Sigmoid colon (tissue), 7 donors: Measurements from ENCODE around the gene ZNF521. TPM values are rescaled to one million over a fixed set of nuclear protein-coding genes. Genes with fewer than 3 reads are reported as not detected.

Experiments
- DNase-seq: peaks from one replicate; pipeline ENCODE4 v3.0.0-alpha.2; 2019
- H3K27ac ChIP-seq, 4 donors: fragments of 200-600 bp; sonication (generic); one replicate each; pipeline ENCODE4 v1.5.1; 2016 to 2019; ENCODE audit warnings: mild to moderate bottlenecking in 1 of 4
- H3K27me3 ChIP-seq, 3 donors: fragments of 200-600 bp; sonication (generic); one replicate each; pipeline ENCODE4 v1.5.1; 2019; ENCODE audit warnings: mild to moderate bottlenecking in 1 of 3
- H3K36me3 ChIP-seq, 4 donors: fragments of 200-600 bp; sonication (generic); one replicate each; pipeline ENCODE4 v1.5.1; 2016 to 2019
- H3K4me1 ChIP-seq, 4 donors: fragments of 200-600 bp; sonication (generic); one replicate each; pipeline ENCODE4 v1.5.1; 2017 to 2019
- H3K4me3 ChIP-seq, 4 donors: fragments of 200-600 bp; sonication (generic); one replicate each; pipeline ENCODE4 v1.5.1; 2017 to 2019; ENCODE audit warnings: mild to moderate bottlenecking in 2 of 4, moderate library complexity in 1 of 4
- H3K9me3 ChIP-seq, 4 donors: fragments of 200-600 bp in 3 of 4; sonication (generic) in 3 of 4; one replicate each; pipeline versions ENCODE4 v1.5.1 to v1.6.1; 2013 to 2019
- CTCF ChIP-seq, 4 experiments: fragments of 450-650 bp in 3 of 4; fragments of 200-600 bp in 1 of 4; IDR thresholded peaks; one replicate each; pipeline ENCODE4 v1.5.1; 2016 to 2019; ENCODE audit warnings: antibody characterized with exemption in 4 of 4, mild to moderate bottlenecking in 3 of 4, moderate library complexity in 2 of 4
- EP300 ChIP-seq, 4 donors: sonication (generic); formaldehyde crosslinking; IDR thresholded peaks; one replicate each; pipeline ENCODE4 v1.6.1; 2017; ENCODE audit warnings: antibody characterized with exemption in 4 of 4
- POLR2A ChIP-seq, 2 donors: fragments of 450-650 bp; IDR thresholded peaks; one replicate each; pipeline ENCODE4 v1.6.1; 2016; ENCODE audit warnings: antibody characterized with exemption in 2 of 2, mild to moderate bottlenecking in 2 of 2, moderate library complexity in 2 of 2
- POLR2AphosphoS5 ChIP-seq, 4 donors: sonication (generic); formaldehyde crosslinking; IDR thresholded peaks; one replicate each; pipeline ENCODE4 v1.6.1; 2017; ENCODE audit warnings: antibody characterized with exemption in 4 of 4
- WGBS, 2 donors: extraction: QIAGEN DNeasy Blood & Tissue Kit; methylation state at CpG; one replicate each; pipeline ENCODE4 v1.1.7; 2013; 5-methylcytosine and 5-hydroxymethylcytosine counted together
- intact Hi-C: fragments of 100-400 bp; cut with DNase I; formaldehyde crosslinking; loops from one replicate; pipeline ENCODE4 v1.15.1; 2023
- polyA plus RNA-seq, 3 donors: library from polyadenylated mRNA; stranded (reverse); fragments of 200-250 nt; gene quantifications; one replicate each; pipeline ENCODE4 v1.2.3, GENCODE V29; 2013
- total RNA-seq, 4 donors: library from RNA; depleted of rRNA; stranded (reverse); fragments of >200 nt; gene quantifications; one replicate each; pipeline ENCODE4 v1.1.0, GENCODE V29; 2016
- donor health status: healthy with polysubstance abuse.
- donor health status: Bipolar disorder and iron deficiency.
- donor health status: healthy.

Gene ZNF521
- total and polyA plus RNA-seq, 7 donors = 0.69 to 40.2 (median 12.0) TPM

GRCh38 chr18:25121442-25121841 is 230.5 kb downstream of the ZNF521 start:
- Histone ChIP-seq H3K27me3 (no peaks in the 10 kb centered on the region), H3K27ac (no peak overlapping the region), H3K9me3 (peaks cover 0 to 1% (median 0%) of the 10 kb centered on the region in 4 donors), H3K4me1 (no peaks in the 10 kb centered on the region), H3K4me3 (no peak overlapping the region), H3K36me3 (no peaks in the 10 kb centered on the region)
- no peak for DNase-seq
- intact Hi-C loops = no loop called here
- TF ChIP-seq POLR2AphosphoS5 (IDR thresholded peaks at IDR 0.05) = no peak
- no peak for TF ChIP-seq CTCF (IDR thresholded peaks at IDR 0.05)
- TF ChIP-seq EP300 (IDR thresholded peaks at IDR 0.05) = no peak
- TF ChIP-seq POLR2A (IDR thresholded peaks at IDR 0.05) = no peak
- WGBS, 2 donors = 92 to 94% methylated on average over 2 of the region's 2 CpGs

GRCh38 chr18:25113566-25113965 is 238.4 kb downstream of the ZNF521 start:
- 75 to 79% methylated on average over 6 of the region's 6 CpGs for WGBS, 2 donors
- H3K4me3 ChIP-seq = no peak overlapping the region
- peaks cover 0 to 1% (median 0%) of the 10 kb centered on the region in 4 donors for H3K9me3 ChIP-seq
- intact Hi-C loops = no loop called here
- H3K4me1 ChIP-seq = no peaks in the 10 kb centered on the region
- no peak for DNase-seq
- H3K36me3 ChIP-seq = no peaks in the 10 kb centered on the region
- no peaks in the 10 kb centered on the region for H3K27me3 ChIP-seq
- TF ChIP-seq POLR2A (IDR thresholded peaks at IDR 0.05) (no peak), EP300 (IDR thresholded peaks at IDR 0.05) (no peak), CTCF (IDR thresholded peaks at IDR 0.05) (no peak), POLR2AphosphoS5 (IDR thresholded peaks at IDR 0.05) (no peak)
- H3K27ac ChIP-seq = no peak overlapping the region

- WGBS, 2 donors = 94% methylated on average over 7 of the region's 7 CpGs
- H3K27me3 ChIP-seq = no peaks in the 10 kb centered on the region
- H3K36me3 ChIP-seq = no peaks in the 10 kb centered on the region
- intact Hi-C loops = no loop called here
- no peaks in the 10 kb centered on the region for H3K9me3 ChIP-seq
- no peak overlapping the region for H3K4me3 ChIP-seq
- no peak for DNase-seq
- H3K4me1 ChIP-seq = no peaks in the 10 kb centered on the region
- H3K27ac ChIP-seq = no peak overlapping the region
- TF ChIP-seq EP300 (IDR thresholded peaks at IDR 0.05) (no peak), CTCF (IDR thresholded peaks at IDR 0.05) (no peak)
These were observed 239.0 kb downstream of the ZNF521 start for GRCh38 chr18:25112821-25113434.

GRCh38 chr18:25111377-25112288 is 240.3 kb downstream of the ZNF521 start:
- H3K36me3 ChIP-seq = no peaks in the 10 kb centered on the region
- intact Hi-C loops = no loop called here
- H3K27ac ChIP-seq = no peak overlapping the region
- no peaks in the 10 kb centered on the region for H3K9me3 ChIP-seq
- H3K4me3 ChIP-seq = no peak overlapping the region
- no peak for DNase-seq
- H3K27me3 ChIP-seq = no peaks in the 10 kb centered on the region
- H3K4me1 ChIP-seq = no peaks in the 10 kb centered on the region
- 79 to 82% methylated on average over 13 of the region's 13 CpGs for WGBS, 2 donors
- TF ChIP-seq CTCF (IDR thresholded peaks at IDR 0.05) (no peak), POLR2A (IDR thresholded peaks at IDR 0.05) (no peak), POLR2AphosphoS5 (IDR thresholded peaks at IDR 0.05) (no peak), EP300 (IDR thresholded peaks at IDR 0.05) (no peak)
